Stimulated activated CD8-positive, alpha-beta memory T cell treated with anti-CD3 and anti-CD28 coated beads, Interleukin-7, amount 100 ng/mL, for 24 hours (primary cell): ENCODE results near the gene EYS.

ENCODE experiments used
- DNase-seq: peaks from one replicate; pipeline ENCODE4 v3.0.0-alpha.2; 2020; ENCODE audit warnings: low read depth

Gene EYS

DNA sequence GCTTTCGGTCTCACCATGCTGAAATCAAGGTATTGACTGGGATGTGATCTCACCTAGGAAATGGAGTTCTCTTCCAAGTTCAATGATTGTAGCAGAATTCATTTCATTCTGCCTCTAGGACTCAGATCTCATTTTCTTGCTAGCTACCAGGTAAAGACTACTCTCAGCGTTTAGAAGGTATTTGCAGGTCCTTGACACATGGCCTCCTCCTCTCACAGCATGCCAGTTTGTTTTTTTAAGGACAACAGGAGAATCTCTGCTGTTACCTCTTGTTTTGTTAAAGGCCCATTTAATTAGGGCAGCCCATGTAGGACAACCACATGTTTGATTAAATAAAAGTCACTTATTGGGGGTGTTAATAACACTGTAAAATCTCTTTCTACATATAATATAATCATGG lies 757.8 kb downstream of the EYS start:
- no peak for DNase-seq

DNA sequence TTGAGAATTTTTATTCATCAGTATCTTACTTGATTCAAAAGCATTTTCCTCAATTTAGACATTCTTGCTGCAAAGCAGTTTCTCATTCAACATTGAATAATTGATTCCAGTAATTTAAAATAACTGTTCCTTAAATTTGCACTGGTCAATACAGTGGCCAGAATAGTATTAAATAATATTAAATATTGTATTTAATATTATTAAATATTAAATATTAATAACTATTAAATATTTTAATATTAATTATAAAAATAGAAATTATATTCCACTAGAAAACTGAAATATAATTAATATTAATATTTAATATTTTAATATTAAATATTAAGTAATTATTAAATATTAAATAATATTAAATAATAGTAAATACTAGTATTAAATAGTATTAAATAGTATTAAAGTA lies 758.8 kb downstream of the EYS start:
- DNase-seq = no peak

DNA sequence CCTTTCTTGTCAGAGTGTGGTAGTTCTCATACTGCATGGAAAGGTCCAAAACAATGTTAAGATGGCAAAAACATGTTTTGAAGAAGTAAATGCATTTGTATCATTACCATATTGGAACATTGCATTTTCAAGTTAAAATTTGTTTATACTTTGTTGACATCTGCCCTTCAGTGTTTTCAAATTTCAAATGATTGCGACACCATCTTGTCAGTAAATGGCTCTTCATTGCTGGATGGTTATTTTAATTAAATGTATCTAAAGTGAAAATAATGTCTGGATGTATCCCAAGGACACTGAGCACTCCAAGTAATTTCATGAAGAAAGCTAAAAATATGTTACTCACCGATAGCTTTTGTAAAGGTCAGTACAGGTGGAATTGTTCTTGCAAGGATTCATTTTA lies 761.6 kb downstream of the EYS start:
- DNase-seq = no peak

DNA sequence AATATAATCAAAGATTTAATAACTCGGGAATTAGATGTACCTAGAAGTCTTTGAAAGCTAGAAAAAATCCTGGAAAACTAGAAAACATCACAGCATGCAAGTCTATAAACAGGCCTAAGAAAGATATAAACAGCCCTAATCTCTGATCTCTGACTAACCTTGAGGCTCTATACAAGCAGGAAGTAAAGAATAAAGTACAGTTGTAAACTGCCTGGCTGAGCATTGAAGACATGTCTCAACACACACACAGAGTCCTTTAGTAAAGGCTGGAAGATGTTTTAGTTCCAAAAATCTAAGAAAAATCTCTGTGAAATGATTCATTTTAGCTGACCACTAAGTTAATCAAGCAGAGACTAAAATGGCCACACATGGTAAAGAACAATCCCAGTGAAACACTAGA lies 774.5 kb downstream of the EYS start:
- no peak for DNase-seq

DNA sequence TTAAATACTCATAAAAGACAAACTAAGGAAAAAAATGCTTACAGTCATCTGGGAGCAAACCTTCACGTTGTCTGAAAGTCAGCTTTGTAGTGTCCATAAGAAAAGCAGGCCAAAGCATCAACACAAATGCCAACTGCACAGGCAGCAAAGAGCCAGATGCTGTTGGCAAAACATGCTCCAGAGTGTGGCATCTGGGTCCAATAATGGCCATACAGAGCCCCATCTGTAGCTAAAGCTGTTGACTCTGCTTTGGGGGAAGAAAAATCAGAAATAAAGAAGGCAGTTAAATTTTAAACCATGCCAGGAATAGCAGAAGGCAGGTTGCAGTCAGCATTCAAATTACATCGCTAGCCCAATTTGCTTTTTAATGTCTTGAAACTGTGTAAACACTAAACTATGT lies 776.3 kb downstream of the EYS start:
- DNase-seq = no peak

DNA sequence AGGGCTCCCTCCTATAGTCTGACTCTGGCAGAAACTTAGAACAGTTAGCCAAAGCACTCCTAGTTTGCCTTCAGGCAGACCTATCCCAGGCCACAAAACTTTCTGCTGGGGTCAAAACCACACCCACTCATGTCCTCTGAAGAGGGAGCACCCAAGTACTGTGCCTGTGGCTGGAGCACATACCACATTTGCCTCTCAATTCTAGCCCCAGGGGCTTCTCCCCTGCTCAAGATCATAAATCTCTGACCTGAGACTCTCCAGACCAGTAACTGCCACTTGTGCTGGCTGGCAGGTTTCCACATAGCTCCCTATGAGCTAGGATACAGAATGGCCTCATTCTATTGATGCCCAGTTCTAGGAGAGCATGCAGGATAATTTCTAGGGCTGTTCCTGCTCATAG lies 781.0 kb downstream of the EYS start:
- DNase-seq = no peak

DNA sequence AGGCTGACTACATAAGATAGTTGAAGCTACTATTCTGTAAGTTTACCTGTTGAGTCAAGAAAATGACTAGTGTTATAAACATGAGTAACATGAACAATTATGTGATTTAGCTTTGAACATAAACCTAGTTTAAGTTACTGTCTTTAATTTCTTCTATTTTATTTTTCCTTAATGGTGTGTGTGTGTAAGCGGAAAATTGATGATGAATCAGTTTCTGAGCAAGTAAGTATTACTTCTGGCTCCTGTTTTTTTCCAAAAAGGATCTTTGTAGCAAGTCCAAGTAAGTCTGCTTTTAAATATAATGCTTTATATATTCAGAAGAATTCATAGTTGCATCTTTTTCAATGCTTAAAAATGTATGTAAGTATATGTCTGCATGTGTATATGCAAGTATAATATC lies 786.8 kb downstream of the EYS start:
- DNase-seq = no peak

DNA sequence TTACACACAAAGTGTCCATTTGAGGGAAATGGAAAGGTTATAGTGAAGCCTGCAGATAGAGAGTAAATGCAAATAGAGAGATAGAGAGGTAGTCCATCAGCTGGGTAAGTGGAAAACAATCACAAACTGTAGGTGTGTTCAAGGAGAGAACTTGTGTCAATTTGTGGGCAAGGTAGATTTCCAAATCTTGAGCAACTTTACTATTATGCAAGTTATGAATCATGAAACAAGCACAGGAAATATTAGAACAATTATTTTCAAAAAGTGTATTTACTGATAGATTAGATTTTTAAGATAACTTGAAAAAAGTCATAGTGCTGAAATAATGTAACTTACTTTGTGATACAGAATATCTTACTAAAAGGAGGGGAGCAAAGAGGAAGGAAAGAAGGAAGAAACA lies 792.9 kb downstream of the EYS start:
- no peak for DNase-seq

DNA sequence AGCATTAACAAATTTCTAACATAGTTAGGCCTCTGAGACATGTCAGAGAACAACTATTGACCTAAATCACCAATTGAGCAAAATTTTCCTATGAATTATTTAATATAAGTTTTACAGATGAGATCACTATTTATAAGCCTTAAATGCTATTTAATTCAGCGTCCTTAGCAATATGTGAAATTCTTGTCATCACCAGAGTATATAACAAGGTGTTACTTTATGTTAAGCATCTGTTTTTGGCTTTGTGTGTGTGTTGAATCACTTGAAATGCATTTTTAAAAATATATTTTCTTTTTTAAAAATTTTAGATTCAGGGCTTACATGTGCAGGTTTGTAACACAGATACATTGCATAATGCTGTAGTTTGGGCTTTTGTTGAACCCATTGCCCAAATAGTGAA lies 794.1 kb downstream of the EYS start:
- DNase-seq = no peak

DNA sequence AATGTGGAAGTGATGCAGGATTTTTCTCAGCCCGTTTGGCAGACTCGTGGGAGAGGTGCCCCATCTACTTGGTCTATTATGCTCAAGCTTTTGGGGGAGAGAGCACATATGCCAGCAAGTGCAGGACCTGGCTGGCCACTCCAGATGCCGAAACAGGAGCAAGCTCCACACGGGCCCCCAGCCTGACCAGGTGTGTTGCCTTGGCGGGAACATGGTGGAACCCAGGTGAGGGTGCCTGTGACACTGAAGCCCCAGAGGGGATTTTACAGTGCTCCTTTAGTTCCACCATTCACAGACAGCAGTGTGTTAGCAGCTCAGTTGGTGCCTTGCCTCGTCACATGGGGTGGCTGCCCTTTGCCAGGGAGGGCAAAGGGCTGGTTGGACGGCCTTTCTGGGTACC lies 798.9 kb downstream of the EYS start:
- DNase-seq = no peak

DNA sequence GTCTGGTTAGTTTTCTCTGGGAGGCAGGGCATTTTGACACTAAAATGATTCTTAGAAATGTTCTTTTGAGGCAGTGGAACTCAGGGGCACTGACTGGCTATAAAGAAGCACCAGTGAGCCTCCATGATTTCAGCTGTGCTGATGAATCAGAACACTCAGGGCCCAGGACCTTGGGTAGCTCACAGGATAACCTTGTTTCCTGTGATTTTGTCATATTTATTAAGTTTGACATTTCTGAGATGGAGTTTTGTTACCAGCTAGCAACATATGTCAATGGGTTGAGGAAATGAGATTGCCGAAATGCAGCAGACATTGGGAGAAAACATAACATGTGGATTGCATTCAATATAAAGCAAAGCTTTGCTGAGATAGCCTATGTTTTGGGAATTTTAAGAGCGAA lies 802.4 kb downstream of the EYS start:
- no peak for DNase-seq

DNA sequence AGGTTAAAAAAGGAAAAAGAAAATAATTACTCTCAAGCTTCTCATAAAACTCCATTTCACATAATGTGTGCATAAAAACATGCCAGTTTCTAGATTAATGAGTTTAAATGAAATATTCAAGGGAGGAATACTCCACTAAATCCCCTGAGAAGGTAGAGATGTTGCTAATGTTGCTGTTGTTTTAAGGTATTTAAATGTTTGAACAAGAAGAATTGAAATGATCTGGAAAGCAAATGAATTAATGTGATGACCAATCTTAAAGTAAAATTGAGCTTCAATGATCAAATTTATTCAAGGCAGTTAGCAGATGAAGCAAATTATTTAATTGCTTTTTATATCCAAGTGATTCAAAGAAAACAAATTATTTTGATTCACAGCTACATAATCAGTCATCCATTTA lies 804.4 kb downstream of the EYS start:
- DNase-seq = no peak

DNA sequence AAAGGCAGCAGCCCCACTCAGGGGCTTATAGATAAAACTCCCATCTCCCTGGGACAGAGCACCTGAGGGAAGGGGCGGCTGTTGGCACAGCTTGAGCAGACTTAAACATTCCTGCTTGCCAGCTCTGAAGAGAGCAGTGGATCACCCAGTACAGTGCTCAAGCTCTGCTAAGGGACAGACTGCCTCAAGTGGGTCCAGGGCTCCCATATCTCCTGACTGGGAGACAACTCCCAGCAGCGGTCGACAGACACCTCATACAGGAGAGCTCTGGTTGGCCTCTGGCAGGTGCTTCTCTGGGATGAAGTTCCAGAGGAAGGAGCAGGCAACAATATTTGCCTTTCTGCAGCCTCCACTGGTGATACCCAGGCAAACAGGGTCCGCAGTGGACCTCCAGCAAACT lies 810.1 kb downstream of the EYS start:
- DNase-seq = no peak

DNA sequence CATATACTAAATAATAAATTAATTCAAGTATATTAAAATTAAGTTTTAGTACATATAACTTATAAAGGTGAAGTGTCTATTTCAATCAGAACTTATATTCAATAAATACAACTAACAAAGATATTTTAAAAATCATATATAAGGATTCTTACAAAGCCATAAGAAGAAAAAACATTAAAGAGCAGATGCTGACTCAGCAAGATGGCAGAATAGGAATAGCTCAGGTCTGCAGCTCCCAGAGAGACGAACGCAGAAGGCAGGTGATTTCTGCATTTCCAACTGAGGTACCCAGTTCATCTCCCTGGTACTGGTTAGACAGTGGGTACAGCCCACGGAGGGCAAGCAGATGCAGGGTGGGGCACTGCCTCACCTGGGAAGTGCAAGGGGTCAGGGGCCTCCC lies 811.1 kb downstream of the EYS start:
- DNase-seq = no peak

DNA sequence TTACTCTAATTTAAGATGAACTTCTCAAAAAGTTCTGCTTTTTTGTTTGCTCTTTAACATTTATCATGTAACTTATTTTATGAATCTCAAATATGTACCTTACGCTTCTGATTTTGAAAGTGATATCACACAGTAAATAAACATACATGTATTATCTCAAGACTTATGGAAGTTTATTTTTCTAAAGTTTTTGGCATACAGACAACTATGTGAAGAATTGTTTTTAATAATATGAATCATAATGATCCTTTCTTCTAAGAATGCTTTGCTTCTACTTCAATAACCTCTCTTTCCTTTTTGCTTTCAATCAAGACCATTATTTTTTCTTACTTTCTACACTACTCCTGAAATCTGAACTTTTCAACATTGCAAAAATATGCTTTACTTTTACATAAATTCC lies 816.4 kb downstream of the EYS start:
- DNase-seq = no peak

DNA sequence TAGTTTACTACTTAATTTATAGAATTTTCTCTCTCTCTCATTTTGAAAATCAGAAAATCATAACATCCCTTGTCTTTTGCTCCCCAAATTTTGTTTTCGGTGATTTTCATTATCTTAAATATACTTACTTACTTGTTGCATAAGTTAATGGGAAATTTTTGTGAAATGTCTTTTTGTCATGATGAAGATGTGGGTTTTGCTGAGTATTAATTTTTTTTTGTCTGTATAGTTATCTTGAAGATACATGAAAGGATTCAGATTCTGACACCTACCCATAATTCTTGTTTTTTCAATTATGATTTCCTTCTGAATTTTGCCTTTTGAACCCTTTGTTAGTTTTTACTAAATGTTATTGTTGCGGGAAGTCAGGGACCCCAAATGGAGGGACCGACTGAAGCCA lies 817.9 kb downstream of the EYS start:
- no peak for DNase-seq

DNA sequence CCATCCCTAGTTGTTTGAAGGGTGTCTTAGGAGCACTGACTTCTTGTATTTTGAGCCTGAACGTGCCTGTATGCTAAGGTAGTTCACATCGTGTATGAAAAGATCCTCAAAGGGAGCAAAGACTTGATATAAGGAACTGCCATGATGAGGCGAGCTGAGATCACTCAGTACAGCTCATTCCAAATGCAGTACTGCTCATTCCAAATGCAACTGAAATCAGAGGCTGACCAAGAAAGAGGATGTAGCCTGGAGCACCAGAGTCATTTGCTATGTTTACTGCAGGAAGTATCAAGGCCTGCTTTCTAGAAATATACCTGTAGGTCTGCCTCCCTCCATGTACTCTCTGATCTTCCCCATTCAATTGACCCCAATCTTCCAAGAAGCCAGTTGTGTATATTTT lies 832.2 kb downstream of the EYS start:
- no peak for DNase-seq

DNA sequence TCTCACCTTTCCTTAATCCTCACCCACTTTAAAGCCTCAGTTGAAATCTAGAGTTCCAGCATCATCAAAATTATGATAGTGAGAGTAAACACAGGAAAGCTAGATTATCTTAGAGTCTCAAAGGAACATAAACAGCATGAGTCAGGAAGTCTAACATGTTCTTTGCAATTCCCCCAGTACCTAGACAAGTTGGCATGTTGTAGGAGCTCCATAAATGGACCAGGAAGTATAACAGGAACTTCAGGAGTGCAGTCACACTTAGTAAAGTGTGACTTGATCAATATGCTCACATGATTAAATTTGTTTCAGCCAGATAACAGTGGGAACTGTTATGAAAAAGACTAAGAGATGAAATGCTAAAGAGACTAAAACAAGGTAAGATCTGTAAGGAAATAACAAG lies 834.4 kb downstream of the EYS start:
- DNase-seq = no peak

DNA sequence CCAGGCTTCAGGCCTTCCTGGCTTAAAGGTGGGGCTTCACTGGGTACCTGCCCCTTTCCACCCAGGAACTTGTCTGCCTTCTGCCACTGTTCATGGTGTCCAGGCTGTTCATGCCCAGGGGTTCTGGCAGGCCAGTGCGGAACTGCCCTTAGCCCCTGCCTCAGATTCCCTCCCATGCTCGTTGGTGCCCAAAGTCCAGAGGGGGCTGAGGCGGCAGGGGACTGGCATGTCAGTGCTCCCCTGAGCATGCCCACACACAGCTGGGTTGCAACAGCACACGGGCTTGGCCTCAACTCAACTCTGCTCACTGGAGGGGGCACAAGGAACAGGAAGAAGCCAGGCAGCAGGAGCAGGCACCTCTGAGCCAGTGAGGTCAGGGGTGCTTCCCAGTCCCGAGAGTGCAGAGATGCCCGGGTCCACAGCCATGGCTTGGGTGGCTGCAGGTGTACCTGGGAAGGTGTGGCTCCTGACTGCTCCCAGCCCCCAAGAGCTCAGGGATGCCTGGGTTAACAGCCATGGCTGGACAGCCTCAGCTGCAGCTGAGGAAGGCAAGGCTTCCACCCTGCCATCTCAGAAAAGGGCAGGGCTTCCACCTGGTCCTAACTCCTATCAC lies 845.9 kb downstream of the EYS start:
- no peak for DNase-seq

DNA sequence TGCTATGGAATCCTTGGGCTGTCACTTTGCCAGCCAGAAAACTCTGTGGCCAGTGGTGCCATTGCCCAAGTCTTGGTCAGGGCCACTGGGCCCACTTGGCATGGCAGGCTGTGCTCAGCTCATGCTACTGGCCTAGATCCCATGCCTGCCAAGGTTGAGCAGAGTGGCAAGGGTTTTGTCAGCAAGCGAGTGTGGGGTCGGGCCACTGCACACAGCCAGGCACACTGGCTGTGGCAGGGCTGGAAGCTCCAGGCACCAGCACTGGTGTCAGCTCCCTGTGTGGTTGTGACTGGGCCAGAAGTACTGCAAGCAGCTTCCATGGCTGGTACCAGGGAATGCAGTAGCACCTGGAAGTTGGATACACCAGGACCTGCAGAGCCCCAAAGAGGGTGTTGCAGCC lies 846.8 kb downstream of the EYS start:
- no peak for DNase-seq

DNA sequence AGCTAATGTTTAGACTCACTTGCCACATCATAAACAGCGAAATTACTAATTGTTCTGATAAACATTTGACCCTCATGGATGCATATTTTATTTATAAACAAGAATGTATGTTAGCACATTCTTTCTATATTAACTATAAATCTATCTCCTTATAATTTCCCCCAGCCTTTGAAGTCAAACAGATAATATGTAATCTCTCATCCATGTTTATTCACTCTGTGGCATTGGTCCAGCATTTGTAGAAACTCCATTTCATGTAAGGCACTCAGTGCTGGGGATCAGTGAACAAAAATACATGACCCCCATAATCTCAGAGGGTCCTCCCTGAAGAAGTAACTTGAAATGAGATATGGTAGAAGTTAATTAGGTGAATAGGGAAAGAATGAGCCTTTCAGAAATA lies 856.9 kb downstream of the EYS start:
- DNase-seq = no peak

DNA sequence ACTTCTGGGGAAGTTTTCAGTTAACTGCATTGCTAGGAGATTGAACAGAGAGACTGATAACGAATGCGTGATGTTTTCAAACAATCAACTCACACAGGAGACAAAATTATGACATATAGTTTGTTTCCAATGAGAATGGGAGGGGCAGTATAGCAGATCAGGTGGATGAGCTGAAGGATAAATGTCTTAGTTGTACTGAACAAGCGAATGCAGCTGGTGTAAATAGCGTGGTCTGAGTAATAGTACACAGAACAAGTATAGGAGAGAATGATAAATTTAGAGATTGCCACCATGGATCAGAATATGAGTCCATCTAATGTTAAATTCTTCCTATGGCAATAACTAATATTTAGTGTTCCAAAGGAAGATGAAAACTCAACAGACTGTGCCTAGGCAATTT lies 858.6 kb downstream of the EYS start:
- DNase-seq = no peak

DNA sequence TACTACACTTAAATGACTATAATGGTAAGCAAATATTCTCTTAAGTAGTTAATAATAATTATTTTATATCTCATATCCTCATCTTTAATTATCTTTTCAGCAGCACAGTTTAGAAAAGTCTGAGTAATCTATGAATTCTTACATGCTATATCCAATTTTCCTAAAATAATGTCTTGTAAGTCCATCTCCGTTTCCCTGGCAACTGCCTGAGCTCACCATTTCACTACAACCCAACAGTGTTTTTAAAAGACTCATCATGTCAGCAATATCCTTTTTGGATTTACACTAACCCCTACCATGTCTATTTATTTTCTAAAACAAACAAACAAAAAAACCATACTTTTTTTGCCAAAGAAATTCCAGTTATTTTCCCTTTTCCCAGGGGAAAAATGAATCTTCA lies 859.6 kb downstream of the EYS start:
- no peak for DNase-seq

DNA sequence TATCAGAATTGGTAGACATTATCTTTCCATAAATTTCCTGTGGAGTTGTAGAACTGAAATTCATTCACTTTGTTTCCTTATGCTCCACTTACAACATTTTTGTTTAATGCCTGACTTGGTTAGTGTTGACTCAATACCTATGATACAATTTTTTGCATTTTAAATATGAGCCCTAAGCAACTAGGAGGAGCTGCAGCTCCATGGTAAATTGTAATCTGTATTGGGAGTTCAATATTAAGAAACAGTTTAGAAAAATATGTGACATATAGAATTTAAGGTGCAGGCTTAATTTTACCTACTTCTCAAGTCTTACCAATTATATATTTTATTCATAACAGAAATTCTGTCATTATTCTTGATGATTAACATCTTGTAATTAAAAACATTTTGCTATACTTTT lies 868.3 kb downstream of the EYS start:
- no peak for DNase-seq

DNA sequence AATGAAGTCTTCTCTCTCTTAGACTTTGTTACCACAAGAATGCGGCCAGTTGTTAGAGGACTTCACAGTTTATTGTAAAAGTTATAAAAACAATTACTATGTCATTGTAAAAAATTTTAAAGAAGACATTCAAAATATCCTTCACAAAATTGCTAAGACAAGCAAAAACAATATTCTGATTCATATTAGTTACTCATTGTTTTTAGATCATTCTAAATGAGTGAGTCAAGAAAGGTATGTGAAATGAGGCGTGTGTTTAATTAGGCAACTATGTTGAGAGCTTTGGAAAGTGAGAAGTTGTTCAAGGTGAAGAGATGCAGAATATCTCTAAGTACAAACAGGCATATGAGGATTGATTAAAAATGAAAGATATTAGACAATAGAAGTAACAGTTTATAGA lies 875.3 kb downstream of the EYS start:
- no peak for DNase-seq
